T-helper 22 cell (primary cell): ENCODE data around the gene COLEC12.
"Not testable (repeated sequence)": the region's sequence is repeated elsewhere in the genome, so short reads cannot be mapped to it uniquely, and the experiment has no call there.

Experiments used
- DNase-seq: peaks from one replicate; pipeline ENCODE4 v3.0.0-alpha.2; 2020; ENCODE audit warnings: low read depth

The COLEC12 gene

DNA sequence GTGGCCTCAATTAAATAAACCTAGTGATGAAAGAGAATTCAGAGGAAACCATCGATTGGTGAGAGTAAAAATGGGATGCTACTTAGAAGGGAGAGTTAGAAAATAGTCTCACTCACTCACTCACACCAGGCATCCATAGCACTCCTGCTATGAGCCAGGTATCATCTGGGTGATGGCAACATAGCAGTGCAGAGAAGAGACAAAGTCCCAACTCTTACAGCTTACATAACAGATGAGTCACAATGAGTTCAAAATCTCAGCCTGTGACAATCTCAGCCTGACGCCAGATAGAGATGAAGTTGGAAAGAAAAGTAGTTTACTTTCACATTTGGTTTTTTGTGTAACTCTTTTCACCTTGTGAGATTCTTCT lies 177.3 kb downstream of the COLEC12 start:
- DNase-seq, result no peak

DNA sequence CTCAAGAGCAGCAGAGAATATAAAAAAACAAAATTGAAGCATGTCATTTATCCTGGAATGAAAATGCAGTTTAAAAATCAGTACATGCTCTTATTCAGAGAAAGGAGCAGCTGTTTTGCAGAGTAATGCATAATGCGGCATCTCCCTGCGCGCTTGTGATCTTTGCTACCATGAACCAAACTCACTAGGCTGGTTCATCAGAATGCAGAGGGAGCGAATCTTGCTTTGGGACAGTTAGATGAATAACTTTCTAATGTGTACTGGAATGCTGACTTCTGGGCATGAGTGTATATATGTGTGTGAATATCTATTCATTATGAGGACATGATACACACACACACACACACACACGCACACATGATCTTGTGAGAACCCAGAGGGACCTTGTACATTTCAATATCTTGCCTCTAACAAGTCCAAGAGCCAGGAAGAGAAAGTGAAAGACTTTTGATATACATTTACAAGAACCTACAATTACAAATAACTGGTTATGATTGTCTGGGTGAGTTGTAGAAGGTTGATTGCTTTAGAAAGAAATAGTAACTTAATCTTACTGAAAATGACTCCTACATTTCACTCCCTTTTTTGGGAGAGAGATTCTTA lies 178.5 kb downstream of the COLEC12 start:
- DNase-seq, result no peak

DNA sequence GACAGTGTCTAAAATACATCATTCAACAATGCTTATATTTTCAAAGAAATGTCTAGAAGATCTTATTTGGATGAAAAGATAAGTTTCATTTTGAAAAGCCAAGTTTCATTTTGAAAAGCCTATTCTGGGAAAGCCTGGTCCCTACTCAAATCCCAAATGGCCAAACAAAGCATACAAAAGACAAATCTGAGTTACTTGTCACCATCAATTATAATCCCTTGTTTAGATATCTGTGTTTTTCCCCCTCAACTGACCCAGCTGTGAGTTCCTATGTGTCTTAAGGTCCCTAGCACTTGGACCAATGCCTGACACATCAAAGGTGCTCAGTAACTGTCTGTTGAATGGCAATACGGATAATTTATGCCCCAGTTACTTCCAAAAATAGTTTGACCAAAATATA lies 180.3 kb downstream of the COLEC12 start:
- DNase-seq, result no peak

DNA sequence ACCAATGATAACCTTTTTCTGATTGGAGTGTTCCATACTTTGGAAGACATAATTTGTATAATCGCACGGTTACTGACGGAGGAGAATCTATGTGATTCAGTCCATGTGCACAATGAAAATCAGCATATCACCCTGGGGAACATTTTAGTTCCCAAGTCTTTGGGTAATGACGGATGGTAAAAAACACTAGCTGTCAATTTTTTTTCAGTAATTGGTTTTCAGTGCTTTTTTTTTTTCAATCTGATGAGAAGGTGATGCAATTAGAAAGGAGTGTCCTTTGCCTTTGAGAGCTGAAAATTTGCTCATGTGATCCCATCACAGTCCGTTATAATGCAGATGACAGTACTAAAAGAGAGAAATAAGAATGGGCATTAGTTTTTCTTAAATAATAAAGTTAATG lies 180.8 kb downstream of the COLEC12 start:
- DNase-seq, result no peak

DNA sequence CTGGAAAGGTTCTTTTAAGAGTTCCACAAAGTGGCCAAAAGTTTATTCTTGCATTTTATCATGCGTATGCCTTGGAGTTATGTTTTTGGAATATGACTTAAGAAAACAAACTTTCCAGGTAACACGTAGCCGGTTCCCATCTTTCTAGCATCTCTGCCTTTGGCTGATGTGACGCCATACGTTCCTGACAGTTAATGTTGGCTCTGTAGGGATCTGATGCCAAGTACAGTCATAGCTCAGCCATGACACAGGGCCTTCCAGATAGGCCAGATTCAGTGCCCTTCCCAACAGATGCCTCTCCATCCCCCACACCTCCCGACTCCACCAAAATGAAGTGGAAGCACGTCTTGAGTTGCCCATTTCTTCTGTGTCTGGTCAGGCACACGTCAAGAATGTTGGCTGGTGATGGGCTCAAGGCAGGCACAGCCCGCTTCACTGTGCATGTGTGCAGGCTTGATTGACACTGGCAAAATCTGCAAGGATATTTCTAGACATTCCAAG lies 181.7 kb downstream of the COLEC12 start:
- no peak for DNase-seq

DNA sequence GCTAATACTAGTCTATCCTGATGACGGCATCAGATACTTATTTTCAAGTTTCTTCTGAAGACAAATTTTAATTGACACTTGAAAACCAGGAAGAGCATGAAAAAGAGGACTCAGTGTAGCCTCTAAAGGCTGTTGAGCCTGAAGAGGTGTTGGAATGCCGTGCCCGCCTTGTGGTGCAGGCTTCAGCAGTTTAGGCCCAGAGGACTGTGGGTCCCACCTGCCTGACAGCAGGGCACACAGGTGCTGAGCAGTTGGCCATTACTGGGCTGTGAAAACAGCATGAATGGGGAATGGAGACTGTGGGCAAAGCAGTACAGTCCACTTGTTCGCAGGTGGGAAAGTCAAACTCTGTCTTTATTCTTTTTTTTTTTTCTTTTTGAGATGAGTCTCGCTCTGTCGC lies 182.9 kb downstream of the COLEC12 start:
- DNase-seq, result no peak

DNA sequence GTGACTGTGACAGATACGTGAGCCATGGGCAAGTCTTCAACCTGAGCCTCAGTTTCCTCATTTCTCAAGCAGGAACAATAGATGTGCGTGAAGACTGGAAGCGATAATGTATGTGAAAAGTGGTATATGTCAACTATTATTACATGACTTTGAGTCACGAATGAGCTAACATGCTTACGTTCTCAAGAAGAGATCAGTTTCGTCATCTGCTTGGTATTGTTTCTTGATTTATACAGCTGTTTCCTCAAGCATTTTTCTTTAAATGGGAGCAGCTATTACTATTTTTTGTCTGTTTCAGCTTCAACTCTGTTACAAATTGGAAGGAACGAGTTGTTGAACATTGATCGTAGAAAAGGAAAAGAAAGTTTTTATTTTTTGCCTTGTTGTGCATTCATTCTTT lies 184.1 kb downstream of the COLEC12 start:
- no peak for DNase-seq

DNA sequence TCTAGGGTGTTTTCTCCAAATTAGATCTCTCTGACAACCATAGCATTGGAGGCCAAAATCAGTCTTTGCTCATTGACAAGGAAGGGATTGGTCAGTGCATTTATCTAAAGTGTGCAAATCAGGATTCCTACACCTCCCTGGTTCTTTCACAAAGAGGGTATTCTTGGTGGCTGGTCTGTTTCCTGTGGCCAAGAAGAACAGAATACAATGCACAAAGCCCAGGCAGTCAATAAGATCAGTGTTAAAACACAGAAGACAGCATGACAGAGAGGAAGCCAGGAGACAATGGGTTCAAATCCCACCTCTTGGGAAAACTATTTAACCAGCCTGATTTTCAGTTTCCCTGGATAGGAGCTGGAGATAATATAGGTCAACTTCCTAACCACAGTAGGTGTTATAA lies 186.6 kb downstream of the COLEC12 start:
- no peak for DNase-seq

DNA sequence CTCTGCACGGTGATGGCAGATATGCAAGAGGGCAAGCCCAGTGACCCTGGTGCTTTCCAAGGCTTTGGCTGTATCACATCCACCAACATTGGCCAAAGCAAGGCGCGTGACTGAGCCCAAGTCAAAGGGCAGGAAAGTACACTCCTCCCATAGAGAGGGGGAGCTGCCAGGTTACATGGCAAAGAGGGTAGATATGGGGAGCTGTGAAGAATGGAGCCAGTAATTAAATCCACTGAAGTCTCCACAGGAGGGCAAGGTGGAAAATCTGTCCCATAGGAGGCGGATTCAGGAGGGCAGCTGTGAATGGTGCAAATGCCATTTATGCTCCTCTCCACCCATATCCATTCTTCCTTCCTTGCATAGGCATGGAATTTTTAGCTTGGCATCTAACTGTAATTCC lies 188.1 kb downstream of the COLEC12 start:
- no peak for DNase-seq

DNA sequence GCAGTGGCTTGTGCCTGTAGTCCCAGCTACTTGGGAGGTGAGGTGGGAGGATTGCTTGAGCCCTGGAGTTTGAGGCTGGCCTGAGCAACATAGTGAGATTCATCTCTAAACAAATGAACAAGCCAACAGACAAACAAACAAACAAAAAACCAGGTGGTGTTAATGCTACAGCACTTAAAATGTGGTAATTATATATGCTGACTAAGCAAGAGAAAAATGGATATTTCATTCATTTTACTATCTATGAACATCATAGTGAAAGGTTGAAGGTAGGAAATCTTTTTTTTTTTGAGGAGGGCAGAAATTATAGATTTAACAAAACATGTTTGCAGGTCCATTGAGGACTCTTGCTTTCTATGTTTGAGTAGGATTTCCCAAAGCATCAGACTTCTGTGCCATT lies 190.5 kb downstream of the COLEC12 start:
- no peak for DNase-seq

DNA sequence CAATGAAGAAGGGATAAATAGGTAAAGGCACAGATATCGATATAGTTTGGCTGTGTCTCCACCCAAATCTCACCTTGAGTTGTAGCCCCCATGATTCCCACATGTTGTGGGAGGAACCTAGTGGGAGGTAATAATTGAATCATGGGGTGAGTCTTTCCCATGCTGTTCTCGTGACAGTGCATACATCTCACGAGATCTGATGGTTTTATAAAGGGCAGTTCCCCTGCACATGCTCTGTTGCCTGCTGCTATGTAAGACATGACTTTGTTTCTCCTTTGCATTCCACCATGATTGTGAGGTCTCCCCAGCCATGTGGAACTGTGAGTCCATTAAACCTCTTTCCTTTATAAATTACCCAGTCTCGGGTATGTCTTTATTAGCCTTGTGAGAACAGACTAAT lies 192.4 kb downstream of the COLEC12 start:
- not testable (repeated sequence) for DNase-seq

DNA sequence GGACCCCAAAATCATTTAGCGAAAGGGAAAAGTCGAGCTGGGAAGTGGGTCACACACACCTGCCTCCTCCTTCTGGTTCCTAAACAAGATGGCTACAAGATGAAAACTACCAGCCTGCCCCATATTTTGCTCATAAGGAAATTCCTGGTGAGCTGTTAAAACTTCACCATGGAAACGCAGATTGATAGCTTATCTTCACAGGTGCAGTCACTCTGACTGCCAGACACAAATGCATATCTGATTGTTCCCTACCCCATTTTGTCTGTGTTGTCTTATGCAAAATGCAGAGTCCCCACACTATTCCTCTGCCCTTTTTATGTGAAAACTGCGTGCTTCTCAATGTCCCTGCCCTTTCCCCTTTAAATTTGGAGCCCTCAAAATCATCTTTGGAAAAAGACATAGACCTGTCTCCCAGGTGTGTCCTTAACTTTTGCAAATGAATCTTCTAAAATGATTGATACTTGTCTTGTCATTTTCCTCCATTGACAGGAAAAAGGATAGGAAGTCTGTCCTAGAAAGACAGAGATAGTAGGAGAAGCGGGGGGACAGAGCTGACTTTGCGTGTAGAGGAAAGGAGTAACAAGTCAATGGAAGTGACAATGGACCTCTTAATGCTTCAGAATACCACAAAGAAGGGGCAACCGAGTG lies 193.8 kb downstream of the COLEC12 start:
- DNase-seq, result no peak

DNA sequence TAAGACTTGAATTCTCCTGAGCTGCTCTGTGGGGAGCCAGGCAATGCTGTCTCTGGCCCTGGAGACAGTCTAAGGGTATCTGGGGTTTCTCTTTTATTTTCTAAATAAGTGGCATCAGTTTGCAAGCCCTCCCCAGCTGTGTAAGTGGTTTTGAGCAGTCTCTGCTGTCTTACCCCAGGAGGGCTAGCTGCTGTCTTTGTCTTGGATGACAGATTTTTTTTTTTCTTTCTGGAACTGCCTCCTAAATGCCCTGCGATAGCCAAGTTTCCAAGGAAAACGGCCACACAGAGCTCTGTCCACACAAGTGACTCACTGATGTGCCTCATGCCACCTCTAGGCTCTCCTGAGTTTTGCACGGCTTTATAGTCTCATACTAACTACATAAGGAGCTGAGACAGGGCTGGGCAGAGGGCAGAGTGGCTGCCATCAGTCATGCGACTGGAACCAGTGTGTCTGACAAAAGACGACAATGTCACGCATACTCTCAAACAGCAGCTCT lies 195.4 kb downstream of the COLEC12 start:
- no peak for DNase-seq

DNA sequence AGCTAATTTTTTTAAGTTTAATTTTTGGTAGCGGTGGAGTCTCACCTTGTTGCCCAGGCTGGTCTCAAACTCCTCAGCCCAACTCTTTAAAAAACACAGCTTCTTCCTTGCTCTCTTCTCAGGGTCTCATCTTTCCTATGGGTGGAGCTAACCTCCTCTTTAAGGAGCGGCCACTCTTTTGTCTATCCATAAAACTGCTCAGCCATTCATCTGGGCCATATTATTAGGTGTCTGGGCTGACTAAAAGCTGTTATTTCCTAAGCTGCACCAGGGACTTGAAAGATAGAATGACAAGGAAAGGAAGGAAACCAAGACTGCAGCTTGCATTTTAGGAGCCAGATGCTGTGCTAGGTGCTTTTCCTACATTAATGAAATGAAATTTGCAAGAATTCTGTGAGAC lies 196.9 kb downstream of the COLEC12 start:
- no peak for DNase-seq

DNA sequence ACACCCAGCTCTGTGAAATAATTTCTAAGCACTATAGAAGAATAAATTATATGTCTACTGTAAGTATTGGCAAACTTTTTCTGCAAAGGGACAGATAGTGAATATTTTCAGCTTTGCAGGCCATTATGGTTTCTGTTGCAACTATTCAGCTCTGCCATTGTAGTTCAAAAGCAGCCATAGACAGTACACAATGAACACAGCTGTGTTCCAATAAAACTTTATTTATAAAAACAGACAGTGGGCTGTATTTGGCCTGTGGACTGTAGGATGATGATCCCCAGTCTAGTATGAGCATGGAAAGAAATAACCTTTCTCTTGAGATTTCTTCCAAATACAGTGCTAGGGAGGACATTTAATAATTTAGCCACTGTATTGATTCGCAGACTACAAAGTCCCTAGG lies 197.5 kb downstream of the COLEC12 start:
- no peak for DNase-seq

DNA sequence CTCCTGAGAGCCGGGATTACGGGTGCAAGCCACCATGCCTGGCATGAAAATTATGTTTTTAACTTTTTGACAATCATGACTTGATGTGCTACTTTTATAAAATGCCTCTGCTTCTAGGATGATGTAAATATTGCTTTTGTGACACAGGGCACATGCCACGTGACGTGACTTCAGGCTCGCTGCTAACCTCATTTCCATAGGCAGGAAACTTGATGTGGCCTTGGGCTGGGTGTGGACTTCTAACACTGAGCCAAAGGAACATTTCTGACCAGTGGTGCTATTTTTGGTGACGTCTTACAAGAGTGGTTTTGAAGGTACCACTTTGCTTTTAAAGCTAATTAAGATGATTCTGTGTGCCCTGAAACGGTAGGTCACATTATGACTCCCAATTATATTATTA lies 198.4 kb downstream of the COLEC12 start:
- no peak for DNase-seq

DNA sequence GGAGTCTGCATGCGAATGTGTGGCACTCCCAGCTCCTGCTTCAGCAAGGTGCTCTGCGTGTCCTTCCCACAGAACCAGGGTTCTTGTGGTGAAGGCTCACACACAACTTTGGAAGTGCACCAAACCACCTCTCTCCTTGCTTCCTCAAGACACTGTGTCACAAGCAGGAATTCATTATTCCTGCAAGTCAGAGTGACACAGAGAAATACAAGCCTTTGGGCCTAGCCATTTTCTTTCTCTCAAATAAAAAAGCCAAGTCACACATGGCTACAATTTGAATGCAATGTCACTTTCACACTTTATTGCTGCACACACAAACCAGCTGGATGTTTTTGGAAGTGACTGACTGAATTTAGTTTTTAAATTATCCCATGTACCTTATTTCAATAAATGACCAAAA lies 202.6 kb downstream of the COLEC12 start:
- no peak for DNase-seq

DNA sequence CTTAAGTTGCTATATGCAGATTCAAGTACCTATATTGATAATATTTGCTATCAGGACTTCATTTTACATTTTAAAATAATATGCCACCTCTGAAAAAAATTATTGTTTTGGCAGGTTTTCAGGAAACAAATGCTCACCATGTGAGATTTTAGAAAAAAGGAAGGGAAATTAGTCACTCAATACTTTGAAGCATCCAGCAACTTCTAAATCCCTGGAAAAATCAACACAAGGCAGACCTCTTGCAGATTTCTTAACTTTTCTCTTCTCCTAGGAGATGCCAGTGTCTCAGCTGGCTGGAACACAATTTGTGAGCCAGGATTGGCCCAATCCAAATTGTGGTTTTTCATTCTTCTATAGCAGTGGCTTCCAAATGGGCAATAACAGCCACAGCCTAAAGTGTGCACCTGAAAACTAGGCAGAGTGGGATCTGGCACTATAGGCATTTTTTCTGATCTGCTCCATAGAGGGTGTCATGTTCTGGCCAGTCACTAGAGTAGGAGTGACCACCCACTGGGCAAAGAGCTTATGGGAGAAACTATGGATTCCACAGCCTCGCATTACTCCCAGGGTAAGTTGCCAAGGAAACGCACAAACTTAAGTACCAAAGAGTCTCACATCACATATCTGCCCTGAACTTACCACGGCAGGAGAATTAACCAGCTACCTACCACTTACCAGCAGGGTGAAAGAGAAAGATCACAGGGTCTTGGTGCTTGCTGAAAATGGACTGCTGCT lies 204.6 kb downstream of the COLEC12 start:
- DNase-seq, result no peak

DNA sequence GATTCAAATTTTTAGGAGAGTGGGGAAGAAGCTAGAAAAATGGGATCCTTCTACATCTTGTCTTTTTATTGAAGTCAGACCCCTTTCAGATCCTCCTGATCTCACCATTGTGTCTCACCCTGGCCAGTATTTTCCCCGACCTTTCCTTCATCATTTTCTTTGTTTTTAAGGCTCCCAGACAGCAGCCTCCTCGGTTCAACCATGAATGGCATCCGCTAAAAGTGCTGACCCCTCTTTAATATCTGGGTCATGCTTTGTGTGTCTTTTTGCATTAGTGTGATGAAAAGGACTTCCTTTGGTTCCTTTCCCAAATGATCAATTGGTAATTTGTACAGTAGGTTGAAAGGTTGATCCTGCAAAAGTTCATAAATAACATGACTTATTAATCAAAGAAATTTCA lies 205.9 kb downstream of the COLEC12 start:
- DNase-seq, result no peak

DNA sequence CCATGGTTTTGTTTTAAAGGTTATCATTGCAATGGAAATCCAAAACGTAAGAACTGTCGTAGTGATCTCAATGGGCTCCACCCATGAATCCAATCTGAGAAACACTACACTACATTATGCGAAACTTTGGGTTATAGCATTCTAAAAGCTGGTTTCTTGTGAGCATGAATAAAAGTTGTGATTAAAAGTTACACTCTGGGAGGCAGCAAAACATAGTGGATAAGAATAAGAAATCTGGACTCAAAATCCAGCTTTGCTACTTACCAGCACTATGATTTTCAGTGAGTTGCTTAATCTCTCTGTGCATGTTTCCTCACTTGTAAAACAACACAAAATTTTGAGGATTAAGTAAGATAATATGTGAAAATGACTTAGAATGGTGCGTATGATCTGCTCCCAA lies 207.0 kb downstream of the COLEC12 start:
- no peak for DNase-seq

DNA sequence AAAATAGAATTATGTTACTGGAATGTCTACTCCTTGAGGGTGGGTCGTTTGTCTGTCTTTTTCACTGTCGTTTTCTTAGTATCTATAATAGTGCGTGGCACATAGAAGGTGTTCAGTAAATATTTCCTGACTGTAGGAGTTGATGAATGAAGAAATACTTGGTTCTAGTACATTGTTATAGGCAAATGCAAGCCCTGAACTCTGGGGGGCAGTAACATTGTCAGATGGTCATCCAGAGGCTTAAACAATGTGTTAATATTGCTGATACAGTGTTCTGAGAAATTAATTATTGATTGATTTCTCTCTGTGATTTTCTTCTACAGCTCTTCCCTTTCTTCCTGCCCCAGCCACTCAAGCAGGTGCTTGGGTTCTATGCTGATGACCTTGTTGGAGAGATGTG lies 208.2 kb downstream of the COLEC12 start:
- DNase-seq, result no peak

DNA sequence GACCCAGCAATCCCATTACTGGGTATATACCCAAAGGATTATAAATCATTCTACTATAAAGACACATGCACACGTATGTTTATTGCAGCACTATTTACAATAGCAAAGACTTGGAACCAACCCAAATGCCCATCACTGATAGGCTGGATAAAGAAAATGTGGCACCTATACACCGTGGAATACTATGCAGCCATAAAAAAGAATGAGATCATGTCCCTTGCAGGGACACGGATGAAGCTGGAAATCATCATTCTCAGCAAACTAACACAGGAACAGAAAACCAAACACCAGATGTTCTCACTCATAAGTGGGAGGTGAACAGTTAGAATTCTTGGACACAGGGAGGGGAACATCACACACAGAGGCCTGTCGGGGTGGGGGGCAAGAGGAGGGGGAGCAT lies 210.5 kb downstream of the COLEC12 start:
- not testable (repeated sequence) for DNase-seq

DNA sequence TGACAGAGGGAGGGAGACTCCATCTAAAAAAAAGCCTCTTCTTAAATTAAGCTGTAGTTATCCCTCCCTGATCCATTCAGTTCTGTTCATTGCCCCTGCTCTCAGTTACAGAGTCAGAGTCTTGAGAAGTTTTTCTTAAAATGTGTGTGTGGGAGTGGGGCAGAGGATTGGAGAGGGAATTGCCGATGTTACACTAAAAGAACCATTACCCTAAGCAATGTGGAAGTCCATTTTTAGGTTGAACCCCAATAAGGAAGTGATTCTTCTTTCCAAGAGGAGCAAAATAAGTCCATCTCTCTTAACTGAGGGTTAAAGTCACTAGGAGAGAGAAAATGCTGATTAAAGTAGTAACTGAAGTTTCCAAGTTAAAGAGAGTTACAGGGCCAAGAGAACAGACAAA lies 211.5 kb downstream of the COLEC12 start:
- DNase-seq, result no peak
